Measurements from ENCODE around the gene FAM227B.
"Not testable (repeated sequence)": the region's sequence is repeated elsewhere in the genome, so short reads cannot be mapped to it uniquely, and the experiment has no call there.

The FAM227B gene

DNA sequence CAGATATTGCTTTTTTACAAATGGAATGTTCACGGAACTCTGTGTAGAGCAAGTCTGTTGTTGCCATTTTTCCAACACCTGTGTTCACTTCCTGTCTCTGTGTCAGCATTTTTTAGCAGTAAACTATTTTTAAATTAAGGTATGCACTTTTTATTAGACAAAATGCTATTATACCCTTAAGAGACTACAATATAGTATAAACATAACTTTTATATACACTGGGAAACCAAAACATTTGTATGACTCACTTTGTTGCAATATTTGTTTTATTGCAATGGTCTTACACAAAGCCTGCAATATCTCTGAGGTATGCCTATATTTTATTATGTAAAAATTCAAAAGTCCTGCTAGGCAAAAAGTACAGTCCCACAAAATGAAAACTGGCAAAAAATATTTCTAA lies 237.4 kb downstream of the FAM227B start:
- no peak for DNase-seq (ENCODE audit: low read depth in 4 of 4, low spot score in 1 of 4)

DNA sequence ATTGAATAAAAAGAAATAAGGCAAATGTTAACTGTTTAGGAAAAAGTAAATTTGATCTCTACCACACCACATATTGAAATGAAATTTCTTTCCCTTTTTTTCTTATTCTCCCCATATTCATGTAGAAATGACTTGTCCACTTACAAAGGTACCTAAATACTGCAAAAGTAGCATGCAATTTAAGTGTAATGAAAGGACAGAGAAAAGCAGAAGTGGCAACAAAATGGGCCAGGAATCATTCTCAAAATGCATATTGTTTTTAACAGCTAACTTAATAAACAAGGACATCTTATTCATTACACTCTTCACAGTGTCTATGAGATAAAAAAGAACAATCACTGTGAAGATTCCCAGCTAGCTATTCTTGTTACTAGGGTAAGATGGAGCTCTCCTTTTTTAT lies 238.2 kb downstream of the FAM227B start:
- no peak for DNase-seq (ENCODE audit: low read depth in 4 of 4, low spot score in 1 of 4)

DNA sequence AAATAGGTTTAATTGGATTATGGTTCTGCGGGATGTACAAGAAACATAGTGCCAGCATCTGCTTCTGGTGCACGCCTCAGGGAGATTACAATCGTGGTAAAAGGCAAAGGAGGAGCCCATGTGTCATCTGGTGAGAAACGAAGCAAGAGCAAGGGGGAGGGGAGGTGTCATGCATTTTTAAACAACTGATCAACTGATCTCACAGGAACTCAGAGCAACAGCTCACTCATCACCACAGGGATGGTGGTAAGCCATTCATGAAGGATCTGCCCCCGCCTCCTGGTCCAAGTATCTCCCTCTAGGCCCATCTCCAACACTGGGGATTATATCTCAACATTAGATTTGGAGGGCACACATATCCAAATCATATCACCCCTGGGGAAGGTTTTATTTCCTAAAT lies 239.7 kb downstream of the FAM227B start:
- DNase-seq (ENCODE audit: low read depth in 4 of 4, low spot score in 1 of 4), result no peak

DNA sequence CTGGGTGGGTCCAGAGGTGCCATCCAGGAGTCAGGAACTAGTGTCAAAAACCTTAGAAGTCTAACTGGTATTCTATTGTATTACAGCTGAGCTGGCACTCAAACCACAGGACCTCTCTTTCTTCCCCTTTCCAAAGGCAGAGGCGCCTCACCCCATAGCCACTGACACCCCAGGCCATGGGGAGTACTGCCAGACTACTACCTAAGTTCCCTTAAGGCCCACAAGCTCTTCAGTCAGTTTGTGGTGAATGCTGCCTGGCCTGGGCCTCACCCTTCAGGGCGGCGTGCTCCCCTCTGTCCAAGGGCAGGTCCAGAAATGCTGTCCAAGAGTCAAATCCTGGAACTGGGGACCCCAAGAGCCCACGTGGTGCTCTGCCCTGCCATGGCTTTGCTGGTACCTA lies 240.6 kb downstream of the FAM227B start:
- DNase-seq (ENCODE audit: low read depth in 4 of 4, low spot score in 1 of 4), result no peak

DNA sequence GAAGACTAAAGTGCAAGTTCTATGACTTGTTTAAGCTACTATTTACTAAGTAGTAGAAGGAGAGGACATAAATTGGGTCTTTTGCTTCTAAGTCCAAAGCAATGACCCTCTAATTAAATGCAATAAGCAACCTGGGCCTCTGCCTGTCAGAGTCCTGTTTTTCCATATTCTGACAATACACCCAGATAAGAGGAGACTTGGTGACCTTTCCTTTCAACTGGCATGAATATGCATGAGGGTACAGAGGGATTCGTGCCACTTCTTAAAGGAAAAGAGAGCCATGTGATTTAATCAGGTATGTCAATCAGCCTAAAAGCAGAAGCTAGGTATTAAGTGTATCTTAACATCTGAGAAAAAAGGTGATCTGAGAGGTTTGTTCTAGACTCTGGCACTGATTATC lies 248.3 kb downstream of the FAM227B start:
- no peak for DNase-seq (ENCODE audit: low read depth in 4 of 4, low spot score in 1 of 4)

DNA sequence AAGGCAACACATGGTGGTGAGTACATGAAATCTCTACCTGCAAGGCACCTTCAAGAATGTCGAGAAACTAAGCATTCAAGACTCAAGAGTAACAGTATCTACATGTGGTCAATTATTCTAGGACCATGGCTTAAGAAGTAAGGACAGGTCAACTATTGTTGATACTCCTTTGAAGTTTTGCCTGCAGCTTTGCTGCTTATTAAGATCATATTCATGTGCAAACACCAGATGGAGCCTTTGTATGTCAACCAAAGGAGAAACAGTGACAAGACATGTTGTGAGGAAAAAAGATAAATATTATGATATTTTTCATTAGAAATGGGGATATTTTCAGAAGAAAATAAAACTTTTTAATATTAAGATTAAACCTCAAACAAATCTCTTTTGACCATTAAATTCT lies 249.8 kb downstream of the FAM227B start:
- DNase-seq (ENCODE audit: low read depth in 4 of 4, low spot score in 1 of 4), result no peak

DNA sequence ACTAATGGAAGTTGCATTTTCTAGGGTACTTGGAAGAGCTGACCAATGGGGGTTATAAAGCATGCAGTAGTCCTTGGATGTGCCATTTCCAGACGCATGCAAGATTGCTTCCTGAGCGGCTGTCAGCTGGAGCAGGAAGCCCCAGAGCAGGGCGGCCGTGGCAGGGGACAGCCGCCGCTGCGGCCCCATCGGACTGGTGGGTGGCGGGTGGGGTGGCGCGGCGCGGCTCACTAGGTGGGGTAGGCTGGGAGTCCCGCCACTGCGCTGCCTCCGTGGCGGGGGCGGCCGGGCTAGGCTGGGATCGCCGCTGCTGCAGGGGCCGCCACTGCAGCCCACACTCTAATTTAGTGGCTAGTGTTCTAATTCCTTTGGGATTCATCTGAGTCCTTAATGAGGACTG lies 254.1 kb downstream of the FAM227B start:
- DNase-seq (ENCODE audit: low read depth in 4 of 4, low spot score in 1 of 4), result no peak

DNA sequence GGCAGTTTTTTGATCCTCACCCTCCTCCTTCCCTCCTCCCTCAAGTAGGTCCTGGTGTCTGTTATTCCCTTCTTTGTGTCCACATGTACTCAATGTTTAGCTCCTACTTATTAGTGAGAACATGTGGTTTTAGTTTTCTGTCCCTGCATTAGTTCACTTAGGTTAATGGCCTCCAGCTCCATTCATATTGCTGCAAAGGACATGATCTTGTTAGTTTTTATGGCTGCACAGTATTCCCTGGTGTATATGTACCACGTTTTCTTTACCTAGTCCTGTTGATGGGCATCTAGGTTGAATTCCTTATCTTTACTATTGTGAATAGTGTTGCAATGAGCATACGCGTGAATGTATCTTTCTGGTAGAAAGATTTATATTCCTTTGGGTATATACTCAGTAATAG lies 259.2 kb downstream of the FAM227B start:
- no peak for DNase-seq (ENCODE audit: low read depth in 4 of 4, low spot score in 1 of 4)

DNA sequence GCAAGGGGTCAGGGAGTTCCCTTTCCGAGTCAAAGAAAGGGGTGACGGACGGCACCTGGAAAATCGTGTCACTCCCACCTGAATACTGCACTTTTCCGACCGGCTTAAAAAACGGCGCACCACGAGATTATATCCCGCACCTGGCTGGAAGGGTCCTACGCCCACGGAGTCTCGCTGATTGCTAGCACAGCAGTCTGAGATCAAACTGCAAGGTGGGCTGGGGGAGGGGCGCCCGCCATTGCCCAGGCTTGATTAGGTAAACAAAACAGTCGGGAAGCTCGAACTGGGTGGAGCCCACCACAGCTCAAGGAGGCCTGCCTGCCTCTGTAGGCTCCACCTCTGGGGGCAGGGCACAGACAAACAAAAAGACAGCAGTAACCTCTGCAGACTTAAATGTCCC lies 266.2 kb downstream of the FAM227B start:
- not testable (repeated sequence) for DNase-seq (ENCODE audit: low read depth in 4 of 4, low spot score in 1 of 4)

DNA sequence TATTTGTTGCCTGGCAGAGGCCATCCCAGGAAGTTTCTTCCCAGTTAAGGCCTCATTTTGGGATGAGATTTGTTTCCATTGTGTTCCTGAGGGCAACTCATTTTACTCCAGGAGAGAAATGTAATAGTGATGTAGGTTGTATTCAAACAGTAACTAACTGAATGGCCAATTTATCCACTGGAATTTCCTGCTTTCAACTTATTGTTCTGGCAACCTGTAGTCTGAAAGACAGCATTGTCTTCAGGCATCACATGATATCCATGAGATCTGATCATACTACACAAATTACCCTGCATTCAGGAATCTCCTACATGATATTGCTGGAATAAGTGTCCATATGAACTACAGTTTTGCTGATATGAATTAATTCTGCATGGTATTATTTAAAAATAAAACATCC lies 277.1 kb downstream of the FAM227B start:
- no peak for DNase-seq (ENCODE audit: low read depth in 4 of 4, low spot score in 1 of 4)

DNA sequence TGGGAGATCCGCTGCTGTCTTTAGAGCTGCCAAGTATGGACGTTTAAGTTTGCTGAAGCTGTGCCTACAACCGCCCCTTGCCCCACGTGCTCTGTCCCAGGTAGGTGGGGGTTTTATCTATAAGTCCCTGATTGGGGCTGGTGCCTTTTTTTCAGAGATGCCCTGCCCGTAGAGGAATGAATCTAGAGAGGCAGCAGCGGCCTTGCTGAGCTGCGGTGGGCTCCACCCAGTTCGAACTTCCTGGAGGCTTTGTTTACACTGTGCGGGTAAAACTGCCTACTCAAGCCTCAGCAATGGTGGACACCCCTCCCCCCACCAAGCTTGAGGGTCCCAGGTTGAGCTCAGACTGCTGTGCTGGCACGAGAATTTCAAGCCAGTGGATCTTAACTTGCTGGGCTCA lies 281.0 kb downstream of the FAM227B start:
- no peak for DNase-seq (ENCODE audit: low read depth in 4 of 4, low spot score in 1 of 4)

DNA sequence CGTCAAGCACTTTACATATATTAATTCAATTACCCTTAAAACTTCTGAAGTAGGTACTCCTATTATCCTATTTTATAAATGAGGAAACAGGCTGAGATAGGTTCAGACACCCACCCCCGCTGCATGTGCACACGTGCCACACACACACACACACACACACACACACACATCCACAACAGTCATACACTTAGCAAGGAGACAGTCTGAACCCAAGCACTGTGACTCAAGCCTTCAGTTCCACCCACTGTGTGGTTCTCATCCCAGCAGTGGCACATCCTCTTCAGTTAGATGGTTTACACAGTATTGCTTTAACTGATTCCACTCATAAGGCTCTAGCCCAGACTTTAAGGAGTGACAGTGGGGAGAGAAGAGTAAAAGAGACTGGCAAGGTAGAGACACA lies 288.7 kb downstream of the FAM227B start:
- DNase-seq (ENCODE audit: low read depth in 4 of 4, low spot score in 1 of 4), result no peak

DNA sequence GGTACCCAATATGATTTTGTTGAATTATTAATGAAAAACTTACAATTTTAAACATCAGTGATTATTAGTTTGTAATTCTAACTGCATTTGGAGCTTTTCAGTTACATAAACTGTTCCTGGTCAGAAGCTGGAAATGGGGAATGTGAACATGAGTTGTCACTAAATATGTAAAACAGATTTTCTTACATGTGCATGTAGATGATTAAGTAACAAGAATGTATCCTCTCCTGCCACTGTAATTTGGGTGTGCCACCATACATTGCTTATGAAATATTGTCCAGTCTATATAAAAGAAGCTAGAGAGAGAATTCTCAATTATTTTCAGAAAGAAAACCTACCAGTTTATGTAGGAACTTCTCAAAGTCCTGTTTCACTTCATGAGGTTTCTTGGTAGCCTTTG lies 289.2 kb downstream of the FAM227B start:
- no peak for DNase-seq (ENCODE audit: low read depth in 4 of 4, low spot score in 1 of 4)

DNA sequence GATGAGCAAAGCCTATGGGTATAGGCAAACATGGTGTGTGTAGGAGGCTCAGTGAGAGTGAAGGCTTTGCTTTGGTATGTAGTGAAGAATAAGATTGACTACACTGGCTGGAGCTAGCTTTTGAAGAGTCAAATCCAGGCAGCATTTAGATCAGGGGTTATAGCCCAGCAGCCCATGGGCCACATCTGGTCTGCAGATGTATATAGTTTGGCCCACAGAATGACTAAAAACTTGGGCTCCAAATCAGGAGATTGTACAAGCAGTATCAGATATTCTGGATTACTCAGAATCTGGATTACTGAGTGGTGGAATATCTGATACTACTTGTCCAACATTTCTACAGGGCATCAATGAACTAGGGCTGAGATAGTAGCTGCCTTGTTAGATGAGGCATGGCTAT lies 290.5 kb downstream of the FAM227B start:
- no peak for DNase-seq (ENCODE audit: low read depth in 4 of 4, low spot score in 1 of 4)

DNA sequence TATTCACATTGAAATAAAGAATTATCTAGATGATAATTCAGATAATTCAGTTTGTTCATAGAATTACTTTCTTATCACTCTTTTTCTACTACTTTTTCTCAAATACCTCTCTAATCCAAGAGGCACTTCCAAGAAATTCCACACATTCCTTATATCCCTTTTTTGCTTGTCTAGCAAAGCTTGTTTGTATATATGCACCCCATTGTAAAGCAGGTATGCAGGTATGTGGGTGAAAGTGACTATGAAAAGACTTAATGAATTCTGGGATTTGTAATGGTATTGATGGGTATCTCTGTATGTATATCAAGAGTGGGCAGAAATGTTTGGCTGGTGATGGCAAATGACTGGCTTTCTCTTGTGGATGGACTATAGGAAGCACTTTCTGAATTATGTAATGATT lies 291.7 kb downstream of the FAM227B start:
- no peak for DNase-seq (ENCODE audit: low read depth in 4 of 4, low spot score in 1 of 4)

DNA sequence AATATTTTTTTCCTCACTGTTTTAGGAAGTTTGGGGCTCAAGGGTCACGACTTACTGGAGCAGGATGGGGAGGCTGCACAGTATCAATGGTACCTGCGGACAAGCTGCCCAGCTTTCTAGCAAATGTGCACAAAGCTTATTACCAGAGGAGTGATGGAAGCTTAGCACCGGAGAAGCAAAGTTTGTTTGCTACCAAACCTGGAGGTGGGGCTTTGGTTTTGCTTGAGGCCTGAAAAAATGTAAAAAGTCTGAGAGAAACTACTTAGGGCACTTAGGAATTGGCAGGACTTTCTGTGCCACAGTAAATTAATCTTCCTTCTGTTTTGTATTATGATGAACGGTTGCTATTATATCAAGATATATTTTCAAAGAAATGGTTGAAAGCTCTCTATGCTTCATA lies 292.7 kb downstream of the FAM227B start:
- DNase-seq (ENCODE audit: low read depth in 4 of 4, low spot score in 1 of 4), result no peak

DNA sequence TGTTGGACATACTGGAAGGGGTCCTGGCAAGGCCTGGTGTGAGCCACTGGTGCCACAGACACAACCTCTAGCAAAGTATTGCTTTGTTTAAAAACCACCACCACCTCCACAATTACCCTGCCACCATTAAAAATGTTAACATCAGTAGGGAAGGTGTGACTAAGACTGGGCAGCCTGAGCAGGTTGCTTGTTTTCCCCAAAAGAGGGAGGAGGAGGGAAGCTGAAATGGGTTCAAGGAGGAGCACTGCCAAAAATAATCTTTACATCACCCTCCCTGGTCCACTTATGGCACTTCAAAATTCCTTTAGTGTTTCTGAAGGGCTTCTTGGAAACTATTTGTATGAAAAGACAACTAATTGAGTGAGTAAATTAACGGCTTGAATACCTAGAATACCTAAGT lies 297.4 kb downstream of the FAM227B start:
- DNase-seq (ENCODE audit: low read depth in 4 of 4, low spot score in 1 of 4), result no peak

DNA sequence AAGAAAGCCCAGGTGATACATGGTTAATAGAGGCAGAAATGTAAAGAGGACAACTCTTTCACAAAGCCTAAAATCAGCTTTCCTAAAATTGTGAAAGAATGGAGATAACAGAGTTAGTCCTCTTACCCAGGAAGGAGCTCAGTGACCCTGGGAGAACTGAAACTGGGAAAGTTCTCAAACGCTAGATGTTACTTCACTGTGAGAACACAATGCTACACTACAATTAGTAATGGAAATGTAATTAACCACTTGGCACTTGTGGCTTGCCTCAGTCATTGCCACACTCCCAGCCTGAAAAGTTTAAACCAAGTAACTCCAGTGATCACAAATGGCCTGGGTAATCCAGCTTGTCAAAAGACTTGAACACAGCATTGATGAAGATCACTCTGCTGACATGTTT lies 300.3 kb downstream of the FAM227B start:
- no peak for DNase-seq (ENCODE audit: low read depth in 4 of 4, low spot score in 1 of 4)

DNA sequence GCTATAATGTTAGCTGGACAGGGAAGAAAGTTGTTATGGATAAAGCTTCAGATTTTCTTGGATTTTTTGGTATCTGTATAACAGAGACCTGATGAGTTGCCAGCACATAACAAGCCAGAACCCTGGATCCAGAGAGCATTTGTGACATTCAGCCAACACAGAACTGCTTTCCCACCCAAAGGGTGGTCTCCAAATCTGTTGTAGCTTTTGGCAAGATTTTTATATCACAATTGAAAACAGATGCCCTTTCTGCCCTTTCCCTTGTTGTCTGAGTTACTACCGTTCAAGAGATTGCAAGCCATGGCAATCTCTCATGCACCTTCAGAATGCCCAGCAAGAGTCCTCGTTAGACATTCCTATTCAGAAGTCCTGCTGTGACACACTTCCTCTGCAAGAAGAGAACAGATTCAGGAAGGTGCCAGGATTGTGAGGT lies 305.2 kb downstream of the FAM227B start:
- no peak for DNase-seq (ENCODE audit: low read depth in 4 of 4, low spot score in 1 of 4)

DNA sequence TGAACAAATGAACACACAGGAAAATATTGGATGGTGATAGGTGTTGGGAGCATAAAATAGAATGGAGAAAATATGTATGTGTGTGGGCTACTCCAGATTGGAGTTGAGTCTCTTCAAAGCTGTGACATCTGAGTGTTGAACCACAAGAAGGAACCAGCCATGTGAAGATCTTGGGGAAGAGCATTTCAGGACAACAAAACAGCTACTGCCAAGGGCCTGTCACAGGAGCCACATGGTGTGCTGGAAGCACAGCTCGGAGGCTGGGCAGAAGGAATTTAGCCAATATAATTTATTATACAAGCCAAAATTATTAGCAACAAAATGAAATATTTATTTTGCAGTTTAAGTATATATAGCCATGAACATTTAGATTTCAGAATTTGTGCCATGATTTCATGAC lies 305.9 kb downstream of the FAM227B start:
- DNase-seq (ENCODE audit: low read depth in 4 of 4, low spot score in 1 of 4), result no peak

DNA sequence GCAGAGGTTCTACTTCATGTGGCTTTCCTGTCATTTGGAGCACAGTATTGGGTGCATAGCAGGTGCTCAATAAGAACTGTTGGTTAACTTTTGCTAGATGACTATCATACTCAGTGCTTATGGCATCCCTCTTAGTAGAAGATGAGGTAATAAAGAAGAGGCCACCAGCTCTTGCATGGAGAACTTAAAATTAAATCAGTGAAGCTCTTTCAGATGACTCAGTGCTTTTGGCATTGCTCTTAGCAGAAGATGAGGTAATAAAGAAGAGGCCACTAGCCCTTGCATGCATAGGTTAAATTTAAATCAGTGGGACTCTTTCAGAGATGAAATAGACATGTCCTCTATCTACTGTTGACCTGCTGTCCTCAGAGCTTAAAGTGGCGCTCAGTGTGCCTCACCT lies 307.0 kb downstream of the FAM227B start:
- DNase-seq (ENCODE audit: low read depth in 4 of 4, low spot score in 1 of 4), result no peak

DNA sequence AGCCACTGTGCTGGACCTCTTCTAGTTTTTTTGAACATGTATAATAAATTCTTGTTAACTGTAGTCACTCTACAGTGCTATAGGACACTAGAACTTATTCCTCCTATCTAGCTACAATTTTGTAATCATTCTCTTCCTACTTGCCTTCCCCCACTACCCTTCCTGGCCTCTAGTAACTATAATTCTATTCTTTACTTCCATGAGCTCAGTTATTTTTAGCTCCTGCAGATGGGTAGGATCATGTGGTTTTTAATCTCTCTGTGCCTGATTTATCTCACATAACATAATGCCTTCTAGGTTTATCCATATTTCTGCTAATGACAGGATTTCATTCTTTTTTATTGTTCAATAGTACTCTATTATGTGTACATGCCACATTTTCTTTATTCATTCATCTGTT lies 310.7 kb downstream of the FAM227B start:
- no peak for DNase-seq (ENCODE audit: low read depth in 4 of 4, low spot score in 1 of 4)

DNA sequence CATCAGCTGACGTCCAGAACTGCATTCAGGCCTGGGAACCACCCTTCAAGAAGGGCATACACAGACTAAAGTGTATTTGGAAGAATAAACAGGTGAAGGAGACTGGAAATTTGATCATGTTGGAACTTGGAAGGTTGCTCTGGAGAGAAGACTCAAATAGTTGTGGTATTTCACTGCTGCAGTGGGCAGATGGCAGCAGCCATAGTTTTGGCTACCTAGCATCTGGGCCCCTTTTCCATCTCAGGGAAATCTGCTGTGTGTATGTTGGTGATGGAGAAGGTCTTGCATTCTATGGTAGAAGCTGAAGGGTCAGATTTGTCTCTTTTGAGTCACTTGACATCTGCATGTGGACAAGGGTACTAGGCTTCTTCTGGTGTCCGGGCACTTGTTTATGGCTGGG lies 311.9 kb downstream of the FAM227B start:
- no peak for DNase-seq (ENCODE audit: low read depth in 4 of 4, low spot score in 1 of 4)

DNA sequence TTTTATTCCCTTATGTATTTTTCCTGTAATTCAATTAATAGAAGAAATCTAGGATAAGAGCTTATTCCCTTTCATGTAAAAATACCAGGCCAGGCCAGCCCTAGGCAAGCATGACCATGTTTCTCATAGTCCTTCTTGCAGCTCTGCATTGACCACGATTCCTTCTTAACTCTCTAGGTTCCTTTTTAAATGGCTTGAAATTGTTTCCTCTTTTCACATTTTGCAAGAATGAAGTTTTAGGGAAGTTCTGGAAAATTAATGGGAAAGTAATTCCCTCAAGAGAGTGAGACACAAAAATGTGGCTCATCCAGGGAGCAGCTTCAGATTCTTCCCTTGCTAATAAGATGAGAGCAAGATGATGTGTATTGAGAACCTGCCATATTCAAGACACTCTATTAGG lies 314.1 kb downstream of the FAM227B start:
- no peak for DNase-seq (ENCODE audit: low read depth in 4 of 4, low spot score in 1 of 4)
